Measurements from ENCODE around the gene NUAK1. TPM values are rescaled to one million over a fixed set of nuclear protein-coding genes. Genes with fewer than 3 reads are reported as not detected.

Gene NUAK1
- total and polyA plus RNA-seq, 2 donors (not counting 1 experiment from before 2014, with no cell fraction given) = 5.1 to 20.7 TPM

GRCh38 chr12:106027286-106027685, 111.5 kb downstream of the NUAK1 start:
- H3K4me3 ChIP-seq (replicated peaks in 1 of 4; ENCODE audit: control extremely low read depth in 1 of 4, insufficient read depth in 1 of 4, low read depth in 3 of 4, low read length in 4 of 4) = no peak overlapping the region
- no peak overlapping the region for H3K4me2 ChIP-seq (ENCODE audit: extremely low read depth, insufficient read depth, low read length)
- H3K36me3 ChIP-seq (ENCODE audit: control insufficient read depth, insufficient read depth, low read length) = no peaks in the 10 kb centered on the region
- H3K27me3 ChIP-seq (ENCODE audit: control insufficient read depth, insufficient read depth, low read length) = no peaks in the 10 kb centered on the region
- no peaks in the 10 kb centered on the region for H3K9me3 ChIP-seq (ENCODE audit: control insufficient read depth, insufficient read depth, low read depth, low read length)
- H3K4me1 ChIP-seq (ENCODE audit: control insufficient read depth, extremely low read depth, insufficient read depth, low read length) = peaks cover 5% of the 10 kb centered on the region
- H2AFZ ChIP-seq (ENCODE audit: low read length) = no peak overlapping the region
- H3K9ac ChIP-seq (ENCODE audit: insufficient read depth, low read length) = no peak overlapping the region
- TF ChIP-seq, protein P1, sequence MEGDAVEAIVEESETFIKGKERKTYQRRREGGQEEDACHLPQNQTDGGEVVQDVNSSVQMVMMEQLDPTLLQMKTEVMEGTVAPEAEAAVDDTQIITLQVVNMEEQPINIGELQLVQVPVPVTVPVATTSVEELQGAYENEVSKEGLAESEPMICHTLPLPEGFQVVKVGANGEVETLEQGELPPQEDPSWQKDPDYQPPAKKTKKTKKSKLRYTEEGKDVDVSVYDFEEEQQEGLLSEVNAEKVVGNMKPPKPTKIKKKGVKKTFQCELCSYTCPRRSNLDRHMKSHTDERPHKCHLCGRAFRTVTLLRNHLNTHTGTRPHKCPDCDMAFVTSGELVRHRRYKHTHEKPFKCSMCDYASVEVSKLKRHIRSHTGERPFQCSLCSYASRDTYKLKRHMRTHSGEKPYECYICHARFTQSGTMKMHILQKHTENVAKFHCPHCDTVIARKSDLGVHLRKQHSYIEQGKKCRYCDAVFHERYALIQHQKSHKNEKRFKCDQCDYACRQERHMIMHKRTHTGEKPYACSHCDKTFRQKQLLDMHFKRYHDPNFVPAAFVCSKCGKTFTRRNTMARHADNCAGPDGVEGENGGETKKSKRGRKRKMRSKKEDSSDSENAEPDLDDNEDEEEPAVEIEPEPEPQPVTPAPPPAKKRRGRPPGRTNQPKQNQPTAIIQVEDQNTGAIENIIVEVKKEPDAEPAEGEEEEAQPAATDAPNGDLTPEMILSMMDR (conservative IDR thresholded peaks at IDR 0.05 in 1 of 2, IDR thresholded peaks at IDR 0.05 in 1 of 2; ENCODE audit: low read depth in 1 of 2, low read length in 2 of 2) = no peak
- TF ChIP-seq EZH2 (IDR thresholded peaks at IDR 0.05; ENCODE audit: low read length, missing control alignments) = no peak
- no peaks in the 10 kb centered on the region for H4K20me1 ChIP-seq (ENCODE audit: control insufficient read depth, extremely low read depth, insufficient read depth, low read length)
- no peaks in the 10 kb centered on the region for H3K79me2 ChIP-seq (ENCODE audit: control insufficient read depth, insufficient read depth, low read length)
- DNase-seq (ENCODE audit: low read depth in 2 of 2) = no peak
- no peak overlapping the region for H3K27ac ChIP-seq (ENCODE audit: insufficient read depth, low read length)

DNA sequence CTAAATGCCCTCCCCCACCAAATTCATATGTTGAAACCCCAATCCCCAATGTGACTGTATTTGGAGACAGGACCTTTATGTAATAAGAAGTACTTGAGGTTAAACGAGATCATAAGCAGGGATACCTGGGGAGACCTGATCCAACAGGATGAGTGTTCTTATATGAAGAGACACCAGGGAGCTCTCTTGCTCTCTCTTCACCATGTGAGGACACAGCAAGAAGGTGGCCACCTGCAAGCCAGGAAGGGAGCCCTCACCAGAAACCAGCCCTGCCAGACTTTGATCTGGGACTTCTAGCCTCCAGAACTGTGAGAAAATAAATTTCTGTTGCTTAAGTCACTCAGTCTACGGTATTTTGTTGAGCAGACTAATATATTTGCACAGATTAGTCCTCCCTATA, 113.6 kb downstream of the NUAK1 start:
- DNase-seq (ENCODE audit: low read depth in 2 of 2) = no peak
- H2AFZ ChIP-seq (ENCODE audit: low read length) = no peak overlapping the region
- no peak overlapping the region for H3K4me2 ChIP-seq (ENCODE audit: extremely low read depth, insufficient read depth, low read length)
- H3K9me3 ChIP-seq (ENCODE audit: control insufficient read depth, insufficient read depth, low read depth, low read length) = no peaks in the 10 kb centered on the region
- no peaks in the 10 kb centered on the region for H4K20me1 ChIP-seq (ENCODE audit: control insufficient read depth, extremely low read depth, insufficient read depth, low read length)
- no peak for TF ChIP-seq EZH2 (IDR thresholded peaks at IDR 0.05; ENCODE audit: low read length, missing control alignments)
- TF ChIP-seq, protein P1 (conservative IDR thresholded peaks at IDR 0.05 in 1 of 2, IDR thresholded peaks at IDR 0.05 in 1 of 2; ENCODE audit: low read depth in 1 of 2, low read length in 2 of 2) = no peak
- H3K27me3 ChIP-seq (ENCODE audit: control insufficient read depth, insufficient read depth, low read length) = no peaks in the 10 kb centered on the region
- no peaks in the 10 kb centered on the region for H3K36me3 ChIP-seq (ENCODE audit: control insufficient read depth, insufficient read depth, low read length)
- H3K79me2 ChIP-seq (ENCODE audit: control insufficient read depth, insufficient read depth, low read length) = no peaks in the 10 kb centered on the region
- H3K9ac ChIP-seq (ENCODE audit: insufficient read depth, low read length) = no peak overlapping the region
- no peak overlapping the region for H3K4me3 ChIP-seq (replicated peaks in 1 of 4; ENCODE audit: control extremely low read depth in 1 of 4, insufficient read depth in 1 of 4, low read depth in 3 of 4, low read length in 4 of 4)
- H3K27ac ChIP-seq (ENCODE audit: insufficient read depth, low read length) = no peak overlapping the region
- no peaks in the 10 kb centered on the region for H3K4me1 ChIP-seq (ENCODE audit: control insufficient read depth, extremely low read depth, insufficient read depth, low read length)

- Histone ChIP-seq H2AFZ (ENCODE audit: low read length) (no peak overlapping the region), H3K4me1 (ENCODE audit: control insufficient read depth, extremely low read depth, insufficient read depth, low read length) (no peaks in the 10 kb centered on the region), H3K4me2 (ENCODE audit: extremely low read depth, insufficient read depth, low read length) (no peak overlapping the region), H3K79me2 (ENCODE audit: control insufficient read depth, insufficient read depth, low read length) (no peaks in the 10 kb centered on the region), H4K20me1 (ENCODE audit: control insufficient read depth, extremely low read depth, insufficient read depth, low read length) (no peaks in the 10 kb centered on the region), H3K9ac (ENCODE audit: insufficient read depth, low read length) (no peak overlapping the region), H3K9me3 (ENCODE audit: control insufficient read depth, insufficient read depth, low read depth, low read length) (no peaks in the 10 kb centered on the region), H3K36me3 (ENCODE audit: control insufficient read depth, insufficient read depth, low read length) (no peaks in the 10 kb centered on the region), H3K4me3 (replicated peaks in 1 of 4; ENCODE audit: control extremely low read depth in 1 of 4, insufficient read depth in 1 of 4, low read depth in 3 of 4, low read length in 4 of 4) (no peak overlapping the region), H3K27ac (ENCODE audit: insufficient read depth, low read length) (no peak overlapping the region), H3K27me3 (ENCODE audit: control insufficient read depth, insufficient read depth, low read length) (no peaks in the 10 kb centered on the region)
- no peak for TF ChIP-seq EZH2 (IDR thresholded peaks at IDR 0.05; ENCODE audit: low read length, missing control alignments)
- TF ChIP-seq, protein P1 (conservative IDR thresholded peaks at IDR 0.05 in 1 of 2, IDR thresholded peaks at IDR 0.05 in 1 of 2; ENCODE audit: low read depth in 1 of 2, low read length in 2 of 2) = no peak
- DNase-seq (ENCODE audit: low read depth in 2 of 2) = no peak
Observed at GRCh38 chr12:106023039-106023438, 115.7 kb downstream of the NUAK1 start.
